ENCODE measurements around the gene DUSP2. TPM values are rescaled to one million over a fixed set of nuclear protein-coding genes. Genes with fewer than 3 reads are reported as not detected.
A peak's percentile ranks its signal among the peaks of the same experiment; 100 is the strongest.
"Not testable (repeated sequence)": the region's sequence is repeated elsewhere in the genome, so short reads cannot be mapped to it uniquely, and the experiment has no call there.

The DUSP2 gene
- total RNA-seq, 1 donor: 891 TPM

DNA sequence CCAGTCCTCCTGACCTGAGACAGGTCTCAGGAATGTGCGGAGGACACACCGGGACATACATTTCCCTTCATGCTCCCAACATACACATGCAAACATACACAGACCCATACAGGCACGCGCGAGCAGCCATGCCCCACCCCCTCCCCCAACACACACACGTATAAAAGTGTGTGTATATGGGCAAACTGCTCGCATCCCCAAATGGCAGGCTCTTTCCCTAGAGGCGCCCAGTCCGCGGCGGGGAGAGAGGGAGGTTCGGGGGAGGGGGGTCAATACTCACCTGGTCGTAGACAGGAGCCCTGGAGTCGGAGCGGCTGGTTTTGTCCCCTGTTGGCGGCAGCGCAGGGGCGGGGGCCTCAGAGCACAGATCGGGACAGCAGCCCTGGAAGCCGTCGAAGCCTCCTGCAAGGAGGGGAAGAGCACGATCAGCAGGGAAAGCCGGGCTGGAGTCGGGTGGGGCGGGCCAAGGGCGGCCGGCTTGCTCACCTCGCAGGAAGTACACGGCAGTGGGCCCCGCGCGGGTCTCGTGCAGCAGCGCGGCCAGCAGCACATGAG lies 682 bp downstream of the DUSP2 start:
- Histone ChIP-seq H3K4me3 (ENCODE audit: low read length) (peak overlapping the region; percentile 58), H3K4me1 (ENCODE audit: insufficient read depth, low read length) (peaks cover 69% of the 10 kb centered on the region), H3K9me3 (ENCODE audit: low read depth, low read length) (no peaks in the 10 kb centered on the region), H3K27me3 (ENCODE audit: insufficient read depth, low read length) (no peaks in the 10 kb centered on the region)

DNA sequence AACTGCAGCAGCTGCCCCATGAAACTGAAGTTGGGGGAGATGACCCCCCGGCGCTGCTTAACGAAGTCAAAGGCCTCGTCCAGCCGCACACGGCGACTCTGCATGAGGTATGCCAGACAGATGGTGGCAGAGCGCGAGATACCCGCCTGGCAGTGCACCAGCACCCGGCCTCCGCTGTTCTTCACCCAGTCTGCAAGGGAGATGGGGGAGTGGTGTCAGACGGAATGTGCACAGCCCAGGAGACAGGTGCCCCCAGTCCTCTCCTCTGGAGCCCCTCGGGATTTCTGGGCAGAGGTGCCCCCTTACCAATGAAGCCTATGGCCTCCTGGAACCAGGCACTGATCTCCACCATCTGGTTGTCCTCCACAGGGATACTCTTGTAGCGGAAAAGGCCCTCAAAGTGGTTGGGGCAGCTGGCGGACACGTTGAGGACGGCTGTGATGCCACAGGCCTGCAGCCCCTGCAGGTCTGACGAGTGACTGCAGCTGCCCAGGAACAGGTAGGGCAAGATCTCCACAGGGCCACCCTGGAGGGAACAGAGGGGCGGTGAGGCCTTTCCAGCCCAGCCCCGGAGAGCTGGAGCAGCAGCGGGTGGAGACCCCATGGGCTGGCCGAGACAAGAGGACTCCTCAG lies 1.3 kb downstream of the DUSP2 start:
- H3K4me1 ChIP-seq (ENCODE audit: insufficient read depth, low read length): peaks cover 67% of the 10 kb centered on the region
- H3K4me3 ChIP-seq (ENCODE audit: low read length): peak overlapping the region; percentile 58
- H3K27me3 ChIP-seq (ENCODE audit: insufficient read depth, low read length): no peaks in the 10 kb centered on the region
- no peaks in the 10 kb centered on the region for H3K9me3 ChIP-seq (ENCODE audit: low read depth, low read length)

DNA sequence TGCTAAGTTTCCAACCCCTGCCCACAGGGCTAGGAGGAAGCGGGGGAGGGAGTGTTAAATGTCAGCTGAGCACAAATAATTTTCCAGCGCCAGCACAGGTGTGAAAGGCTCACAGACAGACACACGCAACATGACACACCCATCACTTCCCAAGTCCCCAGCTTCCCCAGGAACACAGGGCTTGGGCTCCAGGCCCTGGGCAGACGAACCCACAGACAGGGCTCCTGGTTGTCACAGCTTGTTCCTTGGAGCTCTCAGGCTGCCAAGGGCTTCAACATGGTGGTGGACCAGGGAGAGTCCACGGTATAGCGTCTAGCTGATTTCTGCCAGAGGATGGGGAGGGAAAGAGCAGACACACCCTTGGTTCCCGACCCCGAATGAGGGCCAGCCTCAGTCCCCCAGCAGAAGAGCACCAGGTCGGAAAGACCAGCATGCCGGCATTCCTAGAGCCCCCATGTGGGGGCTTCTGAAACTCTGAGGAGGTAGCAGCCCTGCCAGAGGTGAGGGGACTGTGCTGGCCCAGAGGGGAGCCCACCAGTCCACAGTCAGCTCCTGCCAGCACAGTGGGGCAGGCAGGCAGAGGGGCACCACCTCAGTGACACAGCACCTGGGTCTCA lies 1.9 kb downstream of the DUSP2 start:
- no peaks in the 10 kb centered on the region for H3K9me3 ChIP-seq (ENCODE audit: low read depth, low read length)
- H3K27me3 ChIP-seq (ENCODE audit: insufficient read depth, low read length): no peaks in the 10 kb centered on the region
- peaks cover 61% of the 10 kb centered on the region for H3K4me1 ChIP-seq (ENCODE audit: insufficient read depth, low read length)
- H3K4me3 ChIP-seq (ENCODE audit: low read length): peak overlapping the region; percentile 58

DNA sequence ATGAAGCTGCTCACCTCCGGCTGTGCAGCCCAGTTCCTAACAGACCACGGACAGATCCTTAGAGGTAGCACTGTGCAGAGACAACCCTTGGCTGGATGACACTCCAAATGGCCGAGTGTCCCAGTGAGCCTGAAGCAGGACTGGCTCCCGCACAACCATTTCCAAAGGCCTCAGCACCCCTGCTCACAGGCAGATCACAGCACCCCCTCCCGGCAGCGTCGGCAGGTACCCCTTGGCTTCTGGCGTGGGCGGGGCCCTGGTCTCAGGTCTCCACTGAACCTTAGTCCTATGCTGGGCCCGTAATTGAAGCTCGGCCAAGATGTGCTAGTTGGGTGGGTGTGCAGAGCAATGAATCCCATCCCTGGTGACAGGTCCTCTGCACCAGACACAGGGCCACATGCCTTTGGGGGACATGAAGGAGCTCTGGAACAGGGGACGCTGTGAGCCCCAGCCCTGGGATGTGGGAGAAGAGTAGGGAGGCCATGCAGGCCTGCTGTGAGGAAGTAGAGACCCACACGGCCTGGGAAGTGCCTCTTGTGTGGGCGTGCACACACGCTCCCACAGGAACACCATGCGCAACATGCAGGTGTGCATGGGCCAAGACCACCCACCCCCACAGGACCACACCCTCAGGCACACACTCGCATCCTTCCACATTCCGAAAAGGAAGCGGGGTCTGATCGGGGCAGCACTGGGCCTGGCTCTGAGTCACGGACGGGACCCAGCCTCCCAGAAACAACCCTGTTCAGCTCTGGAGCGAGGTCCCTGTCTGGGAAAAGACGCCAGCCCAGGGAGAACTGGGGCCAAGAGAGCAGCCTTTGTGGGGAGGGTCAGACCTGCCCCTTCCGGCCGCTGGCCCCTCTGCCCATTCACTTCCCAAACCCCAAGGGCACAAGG lies 2.8 kb downstream of the DUSP2 start:
- Histone ChIP-seq H3K4me3 (ENCODE audit: low read length) (no peak overlapping the region), H3K4me1 (ENCODE audit: insufficient read depth, low read length) (peaks cover 52% of the 10 kb centered on the region), H3K27me3 (ENCODE audit: insufficient read depth, low read length) (no peaks in the 10 kb centered on the region), H3K9me3 (ENCODE audit: low read depth, low read length) (no peaks in the 10 kb centered on the region)

DNA sequence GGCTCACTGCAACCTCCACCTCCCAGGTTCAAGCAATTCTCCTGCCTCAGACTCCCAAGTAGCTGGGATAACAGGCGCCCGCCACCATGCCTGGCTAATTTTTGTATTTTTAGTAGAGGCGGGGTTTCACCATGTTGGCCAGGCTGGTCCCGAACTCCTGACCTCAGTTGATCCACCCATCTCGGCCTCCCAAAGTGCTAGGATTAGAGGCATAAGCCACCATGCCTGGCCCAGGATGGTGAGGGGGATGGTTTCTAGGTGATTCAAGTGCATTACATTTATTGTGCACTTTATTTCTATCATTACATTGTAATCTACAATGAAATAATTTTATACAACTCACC lies 3.6 kb downstream of the DUSP2 start:
- not testable (repeated sequence) for H3K4me3 ChIP-seq (ENCODE audit: low read length); H3K9me3 ChIP-seq (ENCODE audit: low read depth, low read length); H3K27me3 ChIP-seq (ENCODE audit: insufficient read depth, low read length)
- H3K4me1 ChIP-seq (ENCODE audit: insufficient read depth, low read length): peaks cover 43% of the 10 kb centered on the region

DNA sequence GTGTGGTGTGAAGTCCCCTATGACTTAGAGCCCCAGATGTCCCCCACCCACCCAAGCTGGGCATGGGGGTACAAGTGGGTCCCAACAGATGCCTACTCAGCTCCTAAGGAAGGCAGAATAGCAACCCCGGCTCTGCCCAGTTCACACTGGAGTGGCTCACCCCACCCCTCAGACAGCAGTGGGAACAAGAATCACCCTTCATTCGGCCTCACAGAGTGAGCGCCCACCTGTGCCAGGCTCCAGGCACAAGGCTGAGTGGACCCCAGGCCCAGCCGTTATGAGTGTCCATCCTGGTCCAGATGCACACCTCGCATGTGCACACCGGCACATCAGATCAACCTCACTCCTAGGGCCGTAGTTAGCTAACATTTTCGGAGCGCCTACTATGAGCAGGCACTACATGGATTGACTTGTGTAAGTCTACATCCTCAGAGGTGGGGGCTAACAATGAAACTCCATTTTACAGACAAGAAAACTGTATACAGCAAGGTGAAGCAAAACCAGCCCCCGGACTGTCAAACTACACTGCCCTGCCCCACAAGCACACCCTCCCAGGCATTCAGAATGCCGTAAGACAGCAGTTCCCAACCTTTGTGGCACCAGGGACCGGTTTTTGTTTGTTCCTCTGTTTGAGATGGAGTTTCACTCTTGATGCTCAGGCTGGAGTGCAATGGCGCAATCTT lies 4.2 kb downstream of the DUSP2 start:
- H3K4me3 ChIP-seq (ENCODE audit: low read length): no peak overlapping the region
- H3K4me1 ChIP-seq (ENCODE audit: insufficient read depth, low read length): peaks cover 38% of the 10 kb centered on the region
- H3K9me3 ChIP-seq (ENCODE audit: low read depth, low read length): no peaks in the 10 kb centered on the region
- no peaks in the 10 kb centered on the region for H3K27me3 ChIP-seq (ENCODE audit: insufficient read depth, low read length)

DNA sequence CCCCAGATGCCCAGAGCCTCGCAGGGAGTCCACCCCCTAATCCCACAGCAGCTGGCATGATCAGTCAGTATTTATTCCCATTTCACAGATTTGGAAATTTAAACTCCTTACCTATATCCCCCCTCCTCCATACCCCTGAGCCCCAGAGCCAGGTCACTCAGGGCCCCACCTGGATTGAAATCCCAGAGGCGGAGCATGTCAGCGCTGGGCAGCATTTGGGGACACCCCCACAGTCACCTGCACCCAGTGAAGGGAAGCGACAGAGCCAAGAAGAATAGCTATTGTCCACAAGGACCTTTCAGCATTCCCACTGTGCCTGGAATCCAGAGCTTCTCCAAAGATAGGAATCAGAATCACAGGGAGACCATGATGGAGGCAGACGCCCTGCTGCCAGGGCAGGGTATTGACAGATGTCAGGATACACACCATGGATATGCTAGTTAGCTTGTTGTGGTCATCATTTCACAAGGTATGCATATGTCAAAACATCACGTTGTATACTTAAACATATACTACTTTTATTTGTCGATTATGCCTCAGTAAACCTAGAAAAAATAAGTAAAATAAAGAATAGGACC lies 6.0 kb downstream of the DUSP2 start:
- no peak overlapping the region for H3K4me3 ChIP-seq (ENCODE audit: low read length)
- H3K4me1 ChIP-seq (ENCODE audit: insufficient read depth, low read length): peaks cover 24% of the 10 kb centered on the region
- H3K9me3 ChIP-seq (ENCODE audit: low read depth, low read length): no peaks in the 10 kb centered on the region
- no peaks in the 10 kb centered on the region for H3K27me3 ChIP-seq (ENCODE audit: insufficient read depth, low read length)

DNA sequence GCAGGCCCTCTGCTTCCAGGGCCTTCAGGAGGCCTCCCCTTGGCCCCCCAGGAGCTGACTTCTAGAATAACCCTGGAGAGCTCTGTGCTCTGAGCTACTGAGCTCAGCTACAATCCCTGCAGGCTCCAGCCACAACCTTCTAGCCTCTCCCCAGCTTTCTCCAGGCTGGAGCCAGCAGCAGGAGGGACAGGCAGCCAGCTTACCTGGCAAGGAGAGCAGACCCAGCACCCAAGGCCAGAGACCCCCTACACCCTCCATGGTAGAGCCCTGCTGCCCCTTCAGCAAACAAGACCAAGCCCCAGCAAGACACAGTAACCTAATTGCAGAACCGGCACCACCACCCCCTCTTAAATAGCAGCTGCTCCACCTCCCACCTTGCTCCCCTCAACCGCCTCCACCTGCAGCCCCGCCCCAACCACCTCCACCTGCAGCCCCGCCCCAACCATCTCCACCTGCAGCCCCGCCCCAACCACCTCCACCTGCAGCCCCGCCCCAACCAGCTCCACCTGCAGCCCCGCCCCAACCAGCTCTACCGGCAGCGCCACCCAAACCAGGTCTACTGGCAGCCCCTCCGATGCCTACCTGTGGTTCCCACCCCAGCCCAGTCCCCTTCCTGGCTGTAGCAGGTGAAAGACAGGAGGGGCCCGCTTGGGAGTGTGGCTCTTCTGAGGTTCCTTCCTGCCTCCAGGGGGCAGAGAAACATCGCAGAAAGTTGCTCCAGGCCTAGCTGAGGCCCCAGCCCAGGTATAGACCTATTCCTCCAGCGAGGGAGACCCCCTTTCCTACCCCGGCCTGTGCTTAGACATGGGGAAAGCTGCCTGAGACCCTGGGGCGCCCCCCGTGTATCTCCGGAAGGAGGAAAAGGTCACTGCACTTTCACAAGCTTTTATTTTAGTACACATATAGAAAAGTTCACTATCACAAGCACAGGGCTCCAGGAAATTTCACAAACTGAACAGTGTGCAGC lies 6.8 kb downstream of the DUSP2 start, which contains the start of gene ASTL:
Gene ASTL, minus strand, starts transcription at position 324 of the 967 bp plus-strand sequence. Its CDS starts 66 bp downstream, at position 258.
- H3K4me3 ChIP-seq (ENCODE audit: low read length): no peak within 1 kb of the TSS
- H3K4me1 ChIP-seq (ENCODE audit: insufficient read depth, low read length): peaks cover 16% of the 10 kb centered on the region
- no peaks in the 10 kb centered on the region for H3K27me3 ChIP-seq (ENCODE audit: insufficient read depth, low read length)
- H3K9me3 ChIP-seq (ENCODE audit: low read depth, low read length): no peaks in the 10 kb centered on the region

DNA sequence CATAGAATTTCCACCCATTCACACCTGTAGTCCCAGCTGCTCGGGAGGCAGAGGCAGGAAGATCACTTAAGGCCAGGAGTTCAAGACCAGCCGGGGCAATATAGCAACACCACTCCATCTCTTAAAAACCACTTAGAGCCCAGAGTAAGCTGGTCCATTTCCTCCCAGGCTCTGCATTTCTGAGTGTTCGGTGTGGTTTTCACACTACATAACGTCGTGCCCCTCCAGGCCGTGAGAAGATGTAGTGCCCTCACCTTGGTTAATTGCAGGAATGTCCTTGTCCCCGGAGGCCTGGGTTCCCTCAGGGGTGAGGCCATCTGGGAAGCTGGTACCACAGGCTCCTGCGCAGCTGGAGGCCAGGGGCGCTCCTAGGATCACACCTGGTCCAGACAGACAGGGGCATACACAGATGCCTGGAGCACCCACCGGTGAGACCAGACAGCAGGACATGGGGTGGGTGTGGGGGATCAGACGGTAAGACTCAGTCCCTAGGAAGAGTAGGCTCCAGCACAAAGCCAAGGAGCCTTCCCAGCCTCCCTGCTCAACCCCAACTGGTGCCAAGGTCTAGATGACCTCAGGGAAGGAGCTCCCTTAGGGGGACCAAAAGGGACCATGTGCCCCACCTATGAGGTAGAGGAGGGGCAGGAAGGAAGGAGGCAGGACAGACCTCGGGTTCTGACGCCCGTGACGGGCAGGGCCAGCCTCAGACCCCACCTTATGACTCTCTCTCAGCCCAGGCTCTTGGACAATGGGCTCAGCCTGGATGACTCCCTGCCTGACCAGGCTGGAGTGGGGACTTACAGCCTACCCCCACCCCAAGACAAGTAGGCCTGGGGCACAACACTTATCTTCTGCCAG lies 7.7 kb downstream of the DUSP2 start:
- H3K4me3 ChIP-seq (ENCODE audit: low read length): no peak overlapping the region
- peaks cover 7% of the 10 kb centered on the region for H3K4me1 ChIP-seq (ENCODE audit: insufficient read depth, low read length)
- no peaks in the 10 kb centered on the region for H3K27me3 ChIP-seq (ENCODE audit: insufficient read depth, low read length)

DNA sequence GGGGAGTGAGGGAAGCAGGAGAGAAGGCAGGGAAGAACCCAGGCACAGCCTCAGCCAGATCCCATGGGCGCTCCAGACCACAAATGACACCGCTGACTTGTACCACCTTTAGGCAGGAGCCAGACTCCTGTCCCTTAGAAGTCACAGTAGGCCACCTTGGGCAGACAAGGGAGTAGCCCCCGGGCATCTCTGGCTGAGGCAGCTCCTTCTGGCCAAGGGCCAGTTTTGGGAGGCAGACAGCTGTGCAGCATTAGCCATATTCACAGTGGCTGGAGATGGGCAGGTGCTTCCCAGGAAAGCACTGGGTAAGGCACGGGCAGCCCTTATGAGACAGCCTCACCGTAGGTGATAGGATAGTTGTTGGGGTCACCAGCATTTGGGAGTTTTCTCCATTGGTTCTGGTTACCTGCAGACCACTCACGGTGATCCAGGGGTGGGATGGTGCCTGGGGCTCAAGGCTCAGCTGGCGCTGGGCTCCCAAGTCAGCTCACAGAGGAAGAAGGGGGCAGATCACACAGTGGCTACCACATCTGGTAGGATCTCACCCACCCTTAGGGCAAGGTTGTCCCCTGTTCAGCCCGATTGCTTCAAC lies 9.0 kb downstream of the DUSP2 start:
- Histone ChIP-seq H3K9me3 (ENCODE audit: low read depth, low read length) (no peaks in the 10 kb centered on the region), H3K4me1 (ENCODE audit: insufficient read depth, low read length) (no peaks in the 10 kb centered on the region), H3K4me3 (ENCODE audit: low read length) (no peak overlapping the region), H3K27me3 (ENCODE audit: insufficient read depth, low read length) (no peaks in the 10 kb centered on the region)

More for the DNA sequence above, 7.7 kb downstream of the DUSP2 start:
- H3K9me3 ChIP-seq (ENCODE audit: low read depth, low read length): no peaks in the 10 kb centered on the region

DNA sequence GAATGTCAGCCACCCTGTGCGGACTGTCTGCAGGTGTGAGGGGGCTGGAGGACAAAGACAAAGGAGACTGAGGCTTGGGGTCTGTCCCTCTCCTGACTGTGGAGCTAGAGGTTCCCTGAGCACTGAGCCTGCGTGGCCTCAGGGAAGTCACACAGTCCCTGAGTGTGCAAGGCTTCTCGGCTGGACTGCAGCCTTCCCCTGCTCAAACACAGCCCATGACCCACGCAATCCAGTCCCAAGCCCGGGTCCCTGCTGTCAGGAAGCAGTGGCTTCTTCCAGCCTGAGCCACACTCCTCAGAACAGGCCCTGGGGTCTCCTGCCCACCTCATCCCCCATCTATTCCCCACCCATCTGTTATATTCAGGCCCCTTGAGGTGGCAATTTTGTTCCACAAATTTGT lies 9.6 kb downstream of the DUSP2 start:
- Histone ChIP-seq H3K9me3 (ENCODE audit: low read depth, low read length) (no peaks in the 10 kb centered on the region), H3K4me3 (ENCODE audit: low read length) (no peak overlapping the region), H3K4me1 (ENCODE audit: insufficient read depth, low read length) (no peaks in the 10 kb centered on the region)

DNA sequence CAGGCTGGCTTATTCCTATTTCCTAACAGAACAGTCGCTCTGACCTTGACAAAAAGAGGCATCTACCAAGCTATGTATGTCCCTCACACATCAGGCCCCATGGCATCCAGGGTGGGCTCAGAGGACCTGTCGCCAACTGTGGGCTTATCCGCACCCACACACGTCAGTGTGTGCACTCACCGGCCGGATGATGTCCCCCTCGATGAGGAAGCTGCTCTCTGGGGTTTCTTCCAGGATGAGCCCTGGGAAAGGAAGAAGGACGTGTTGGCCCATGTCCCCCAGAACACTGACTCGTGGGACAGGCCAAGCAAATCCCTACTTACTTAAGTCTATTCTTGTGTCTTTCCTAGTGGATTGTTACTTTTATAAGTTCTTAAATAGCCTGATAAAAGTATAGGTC lies 10.1 kb downstream of the DUSP2 start:
- Histone ChIP-seq H3K4me3 (ENCODE audit: low read length) (no peak overlapping the region), H3K9me3 (ENCODE audit: low read depth, low read length) (no peaks in the 10 kb centered on the region), H3K27me3 (ENCODE audit: insufficient read depth, low read length) (no peaks in the 10 kb centered on the region), H3K4me1 (ENCODE audit: insufficient read depth, low read length) (no peaks in the 10 kb centered on the region)

More for the DNA sequence above, 9.6 kb downstream of the DUSP2 start:
- no peaks in the 10 kb centered on the region for H3K27me3 ChIP-seq (ENCODE audit: insufficient read depth, low read length)
